RWPE1 (cell line): ENCODE results near the gene C17orf78.
"Not testable (repeated sequence)": the region's sequence is repeated elsewhere in the genome, so short reads cannot be mapped to it uniquely, and the experiment has no call there.

Experiments used
- CTCF ChIA-PET: fragments of 350-600 bp; sonication (Branson Sonifier 250); formaldehyde crosslinking; extraction: SDS; loops from one replicate; lab custom pipeline; 2021; lab: Yijun Ruan, JAX
- POLR2A ChIA-PET: fragments of 400-600 bp; formaldehyde crosslinking; extraction: SDS; loops from one replicate; lab custom pipeline; 2020; ENCODE audit warnings: antibody characterized with exemption; ENCODE audit not compliant: low non-redundant PET; lab: Yijun Ruan, JAX
- DNase-seq: peaks from one replicate; pipeline ENCODE4 v3.0.0; 2012; ENCODE audit warnings: low spot score
- H3K27ac ChIP-seq: fragments of 450-650 bp; 2 replicates; pipeline ENCODE4 v1.5.1; 2017
- TF ChIP-seq, protein P1 (sequence below): fragments of 450-650 bp; conservative IDR thresholded peaks from 2 replicates; pipeline ENCODE4 v1.5.1; 2017; ENCODE audit warnings: low read depth, mild to moderate bottlenecking

The C17orf78 gene

DNA sequence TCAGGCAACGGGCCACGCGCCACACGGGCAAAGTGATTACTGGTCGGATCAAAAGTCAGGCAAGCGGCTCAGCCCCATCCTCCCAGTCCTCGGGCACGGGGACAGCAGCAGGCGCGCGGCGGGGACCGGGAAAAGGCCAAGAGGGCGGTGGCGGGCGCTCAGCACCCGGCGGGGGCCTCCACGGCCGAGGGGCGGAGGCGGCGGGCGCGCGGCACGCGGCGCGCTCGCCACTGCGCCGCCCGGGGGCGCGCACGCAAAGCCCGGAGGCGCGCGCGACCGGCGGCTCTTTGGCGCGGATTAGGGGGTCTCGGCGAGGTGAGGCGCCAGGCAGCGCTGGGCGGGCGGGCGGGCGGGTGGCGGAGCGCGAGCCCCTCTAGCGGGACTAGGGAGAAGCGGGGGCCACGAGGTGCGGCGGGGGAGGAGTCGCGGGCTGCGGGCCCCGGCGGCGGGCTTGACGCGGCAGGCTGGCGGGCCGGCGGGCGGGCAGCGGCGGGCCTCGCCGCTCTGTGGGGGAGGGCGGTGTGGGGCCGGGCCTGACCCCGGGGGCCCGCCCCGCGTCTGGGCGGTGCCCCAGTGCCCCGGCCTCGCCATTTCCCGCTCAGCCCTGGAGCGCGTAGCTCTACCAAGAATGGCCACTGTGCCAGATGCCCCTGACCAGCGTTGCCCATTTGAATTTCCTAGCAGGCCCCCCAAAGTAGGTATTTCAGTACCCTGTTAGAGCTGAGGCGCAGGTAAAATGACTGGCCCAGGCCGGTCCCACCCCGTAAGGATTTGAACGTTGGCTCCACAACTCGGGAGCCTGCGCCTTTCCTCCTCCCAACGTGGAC, 31.1 kb downstream of the C17orf78 start, which contains the start of the genes ACACA and TADA2A:
TSS of gene ACACA (minus strand) at position 202 of the 827 bp plus-strand sequence. CDS start 537 bp downstream, outside the sequence.
TSS of gene TADA2A (plus strand) at position 252 of the 827 bp plus-strand sequence. CDS start 4,480 bp downstream, outside the sequence.
- DNase-seq = peak; percentile 91
- H3K27ac ChIP-seq = peak within 1 kb of the TSS; percentile 94
- CTCF ChIA-PET = interaction anchor here (0.6 kb wide), 2 partner anchors 207 to 949 kb away, joined by 3 to 7 read pairs; no protein-coding TSS in a partner anchor
- POLR2A ChIA-PET = interaction anchor here (0.6 kb wide), 1 partner anchor 70 kb away, joined by 4 read pairs; no protein-coding TSS in a partner anchor
- TF ChIP-seq, protein P1, sequence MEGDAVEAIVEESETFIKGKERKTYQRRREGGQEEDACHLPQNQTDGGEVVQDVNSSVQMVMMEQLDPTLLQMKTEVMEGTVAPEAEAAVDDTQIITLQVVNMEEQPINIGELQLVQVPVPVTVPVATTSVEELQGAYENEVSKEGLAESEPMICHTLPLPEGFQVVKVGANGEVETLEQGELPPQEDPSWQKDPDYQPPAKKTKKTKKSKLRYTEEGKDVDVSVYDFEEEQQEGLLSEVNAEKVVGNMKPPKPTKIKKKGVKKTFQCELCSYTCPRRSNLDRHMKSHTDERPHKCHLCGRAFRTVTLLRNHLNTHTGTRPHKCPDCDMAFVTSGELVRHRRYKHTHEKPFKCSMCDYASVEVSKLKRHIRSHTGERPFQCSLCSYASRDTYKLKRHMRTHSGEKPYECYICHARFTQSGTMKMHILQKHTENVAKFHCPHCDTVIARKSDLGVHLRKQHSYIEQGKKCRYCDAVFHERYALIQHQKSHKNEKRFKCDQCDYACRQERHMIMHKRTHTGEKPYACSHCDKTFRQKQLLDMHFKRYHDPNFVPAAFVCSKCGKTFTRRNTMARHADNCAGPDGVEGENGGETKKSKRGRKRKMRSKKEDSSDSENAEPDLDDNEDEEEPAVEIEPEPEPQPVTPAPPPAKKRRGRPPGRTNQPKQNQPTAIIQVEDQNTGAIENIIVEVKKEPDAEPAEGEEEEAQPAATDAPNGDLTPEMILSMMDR = no peak

- DNase-seq, CTCF ChIA-PET: not testable (repeated sequence)
- POLR2A ChIA-PET = interaction anchor here (0.7 kb wide), 1 partner anchor 121 kb away, joined by 4 read pairs; no protein-coding TSS in a partner anchor
- H3K27ac ChIP-seq = peak overlapping the region; percentile 94
Observed at GRCh38 chr17:37408145-37408479, 32.3 kb downstream of the C17orf78 start.

- CTCF ChIA-PET = no interaction called here
- POLR2A ChIA-PET = no interaction called here
- peak overlapping the region; percentile 18 for H3K27ac ChIP-seq
- TF ChIP-seq, protein P1 = no peak
- DNase-seq = no peak
Observed at GRCh38 chr17:37410357-37410756, 34.6 kb downstream of the C17orf78 start.

DNA sequence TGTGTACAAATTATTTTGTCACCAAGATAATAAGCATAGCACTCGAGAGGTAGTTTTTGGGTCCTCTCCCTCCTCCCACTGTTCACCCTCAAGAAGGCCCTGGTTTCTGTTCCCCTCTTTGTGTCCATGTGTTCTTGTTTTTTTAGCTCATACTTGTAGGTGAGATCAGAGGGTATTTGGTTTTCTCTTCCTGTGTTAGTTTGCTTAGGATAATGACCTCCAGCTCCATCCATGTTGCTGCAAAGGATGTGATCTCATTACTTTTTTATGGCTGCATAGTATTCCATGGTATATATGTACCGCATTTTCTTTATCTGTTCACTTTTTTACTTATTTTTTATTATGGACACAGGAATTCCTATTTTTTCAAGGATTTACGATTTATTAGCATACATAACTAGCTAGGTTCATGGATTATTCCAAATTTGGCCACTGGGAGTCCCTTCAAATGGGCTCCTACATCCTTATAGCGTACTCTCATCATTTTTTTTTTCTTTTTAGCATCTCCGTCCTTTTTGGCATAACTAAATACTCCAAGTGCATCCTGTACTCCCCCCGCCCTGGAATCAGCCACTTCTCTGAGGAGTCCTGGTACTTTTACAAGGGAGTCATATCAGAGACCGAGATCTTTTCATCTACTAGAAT, 38.2 kb downstream of the C17orf78 start:
- ChIA-PET POLR2A (no interaction called here), CTCF (interaction anchor here (0.6 kb wide), 2 partner anchors 39 to 402 kb away, joined by 4 to 5 read pairs; no protein-coding TSS in a partner anchor)
- TF ChIP-seq, protein P1 = peak; percentile 28; the same call in 1 of the 2 replicates
- no peak overlapping the region for H3K27ac ChIP-seq
- no peak for DNase-seq

GRCh38 chr17:37417852-37418251, 42.1 kb downstream of the C17orf78 start:
- no peak for DNase-seq
- H3K27ac ChIP-seq = no peak overlapping the region
- ChIA-PET CTCF (no interaction called here), POLR2A (no interaction called here)
- TF ChIP-seq, protein P1 = no peak

DNA sequence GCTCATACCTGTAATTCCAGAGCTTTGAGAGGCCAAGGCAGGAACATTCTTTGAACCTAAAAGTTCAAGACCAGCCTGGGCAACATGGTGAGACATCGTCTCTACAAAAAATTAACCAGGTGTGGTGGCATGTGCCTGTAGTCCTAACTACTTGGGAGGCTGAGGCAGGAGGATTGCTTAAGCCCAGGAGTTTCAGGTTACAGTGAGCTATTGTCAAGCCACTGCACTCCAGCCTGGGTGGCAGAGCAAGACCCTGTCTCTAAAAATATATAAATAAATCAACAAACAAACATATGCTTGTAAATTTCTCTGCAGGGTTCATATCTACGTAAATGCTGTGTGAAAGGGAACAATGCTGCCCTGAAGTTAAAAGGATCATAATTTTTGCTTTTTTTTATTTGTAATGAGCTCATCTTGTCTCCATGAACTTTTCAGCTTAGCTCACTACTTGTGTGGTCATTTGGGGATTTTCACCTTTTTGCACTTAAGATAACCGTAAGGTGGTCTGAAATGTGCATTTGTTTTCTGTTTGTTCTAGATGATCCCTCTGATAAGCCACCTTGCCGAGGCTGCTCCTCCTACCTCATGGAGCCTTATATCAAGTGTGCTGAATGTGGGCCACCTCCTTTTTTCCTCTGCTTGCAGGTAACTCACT, 47.3 kb downstream of the C17orf78 start:
- no peak overlapping the region for H3K27ac ChIP-seq
- CTCF ChIA-PET = no interaction called here
- TF ChIP-seq, protein P1 = no peak
- no peak for DNase-seq
- POLR2A ChIA-PET = no interaction called here
